ENCODE results near the gene NYAP2.

- TF ChIP-seq GATA3 (IDR thresholded peaks at IDR 0.05; ENCODE audit: low read depth, low read length) = no peak
- TF ChIP-seq GATA2 (IDR thresholded peaks at IDR 0.05; ENCODE audit: low read depth, low read length) = no peak
Observed at GRCh38 chr2:225670111-225670974, 270.8 kb downstream of the NYAP2 start.
